K562 (cell line): Measurements from ENCODE around the gene EGR1. TPM values are rescaled to one million over a fixed set of nuclear protein-coding genes. Genes with fewer than 3 reads are reported as not detected.
A peak's percentile ranks its signal among the peaks of the same experiment; 100 is the strongest.

Source experiments
- CTCF ChIP-seq, 3 experiments: IDR thresholded peaks in 2 of 3; conservative IDR thresholded peaks in 1 of 3; 2 replicates each; pipeline ENCODE4 v1.5.1; 2011 to 2012; ENCODE audit warnings: low read length in 3 of 3, mild to moderate bottlenecking in 3 of 3, control low read depth in 2 of 3, improper control_type of control experiment in 1 of 3, inconsistent platforms in 1 of 3, low read depth in 1 of 3, mixed read lengths in 1 of 3, moderate library complexity in 1 of 3; ENCODE audit not compliant: insufficient read depth in 2 of 3
- ELF2 ChIP-seq: fragments of 250-450 bp; sonication (Bioruptor Pico); IDR thresholded peaks from 2 replicates; pipeline ENCODE4 v1.5.0; 2021; ENCODE audit warnings: mild to moderate bottlenecking
- ETV5 ChIP-seq: sonication (generic); formaldehyde crosslinking; IDR thresholded peaks from 2 replicates; pipeline ENCODE4 v1.4.0; 2020; ENCODE audit warnings: low read depth, mild to moderate bottlenecking, missing genetic modification reagents
- ETV6 ChIP-seq, 3 experiments: fragments of 150-350 bp in 1 of 3; sonication (generic) in 1 of 3; formaldehyde crosslinking in 1 of 3; IDR thresholded peaks; 2 replicates each; pipeline versions ENCODE4 v1.6.1 to v1.8.0; 2014 to 2022; ENCODE audit warnings: borderline replicate concordance in 2 of 3, low read depth in 2 of 3, antibody characterized with exemption in 1 of 3, low read length in 1 of 3, mild to moderate bottlenecking in 1 of 3, missing genetic modification reagents in 1 of 3
- HMG20B ChIP-seq: fragments of 250-450 bp; sonication (Bioruptor Pico); IDR thresholded peaks from 2 replicates; pipeline ENCODE4 v1.5.0; 2021; ENCODE audit warnings: mild to moderate bottlenecking
- JUN ChIP-seq, 2 experiments: sonication (generic) in 1 of 2; formaldehyde crosslinking in 1 of 2; IDR thresholded peaks; 2 replicates each; pipeline versions ENCODE4 v1.6.1 to v1.8.0; 2012 to 2022; ENCODE audit warnings: borderline replicate concordance in 2 of 2, mild to moderate bottlenecking in 2 of 2, improper control_type of control experiment in 1 of 2, low read depth in 1 of 2, low read length in 1 of 2, missing genetic modification reagents in 1 of 2
- KDM2B ChIP-seq: fragments of 250-450 bp; sonication (Bioruptor Pico); IDR thresholded peaks from 2 replicates; pipeline ENCODE4 v1.8.0; 2021; ENCODE audit warnings: mild to moderate bottlenecking, moderate library complexity
- MAZ ChIP-seq, 2 experiments: fragments of 450-650 bp in 1 of 2; sonication (generic) in 1 of 2; formaldehyde crosslinking; IDR thresholded peaks in 1 of 2; conservative IDR thresholded peaks in 1 of 2; 2 replicates each; pipeline versions ENCODE4 v1.4.0 to v1.5.0; 2020; ENCODE audit warnings: mild to moderate bottlenecking in 1 of 2, missing genetic modification reagents in 1 of 2
- NBN ChIP-seq: fragments of 450-650 bp; IDR thresholded peaks from 2 replicates; pipeline ENCODE4 v1.6.1; 2016; ENCODE audit warnings: low read depth, mild to moderate bottlenecking
- PRDM10 ChIP-seq: fragments of 450-650 bp; IDR thresholded peaks from 2 replicates; pipeline ENCODE4 v1.6.1; 2018; ENCODE audit not compliant: partially characterized antibody
- RBM34 ChIP-seq: fragments of 200-400 bp; formaldehyde crosslinking; IDR thresholded peaks from 2 replicates; pipeline ENCODE4 v1.6.1; 2018; ENCODE audit warnings: low read length, borderline replicate concordance; ENCODE audit not compliant: insufficient read depth
- SAP30 ChIP-seq: fragments of 200-600 bp; sonication (generic); IDR thresholded peaks from 2 replicates; pipeline ENCODE4 v1.6.1; 2012; ENCODE audit warnings: borderline replicate concordance, low read depth, mild to moderate bottlenecking, moderate library complexity, low read length, control low read depth, inconsistent platforms; ENCODE audit not compliant: insufficient read depth, poor library complexity, severe bottlenecking
- TCF15 ChIP-seq: fragments of 250-450 bp; sonication (Bioruptor Pico); IDR thresholded peaks from 2 replicates; pipeline ENCODE4 v1.8.0; 2022; ENCODE audit warnings: moderate library complexity, mild to moderate bottlenecking, inconsistent platforms
- TEAD1 ChIP-seq, 2 experiments: fragments of 450-650 bp in 1 of 2; sonication (generic) in 1 of 2; formaldehyde crosslinking; IDR thresholded peaks; 2 replicates each; pipeline versions ENCODE4 v1.4.0 to v1.8.0; 2020 to 2022; ENCODE audit warnings: mild to moderate bottlenecking in 2 of 2, missing genetic modification reagents in 1 of 2
- TFAP4 ChIP-seq: sonication (generic); formaldehyde crosslinking; IDR thresholded peaks from 2 replicates; pipeline ENCODE4 v1.8.0; 2022; ENCODE audit warnings: missing genetic modification reagents, mild to moderate bottlenecking, moderate library complexity, borderline replicate concordance
- ZNF24 ChIP-seq: fragments of 450-650 bp; IDR thresholded peaks from 2 replicates; pipeline ENCODE4 v1.6.1; 2016
- polyA plus RNA-seq, 8 experiments: library from polyadenylated mRNA; depleted of rRNA in 4 of 8; stranded (reverse) in 5 of 8; unstranded in 3 of 8; fragments of >200 nt; fragmentation: Nextera tagmentation in 2 of 8; fragmentation: Illumina TruSeq in 1 of 8; extraction: Ambion mirVana in 2 of 8; extraction: Trizol in 1 of 8; gene quantifications; 2 replicates each; pipeline versions ENCODE4 v1.2.1 to v1.2.3, GENCODE V29; 2011 to 2014; ENCODE audit warnings: inconsistent platforms in 1 of 8, missing spikeins in 1 of 8
- total RNA-seq, 7 experiments: library from RNA; depleted of rRNA in 6 of 7; stranded (reverse); fragments of >200 nt in 6 of 7; fragmentation: Illumina TruSeq in 2 of 7; extraction: Trizol in 2 of 7; gene quantifications; 2 replicates each; pipeline versions ENCODE4 v1.2.1 to v1.2.3, GENCODE V29; 2011 to 2021; ENCODE audit warnings: low replicate concordance in 1 of 7

EGR1 gene
- total and polyA plus RNA-seq, 9 of the 15 experiments (the other 6 are each of a cell fraction or from before 2014, with no cell fraction given) = 1.3 to 132 (median 21.5) TPM

- peak; percentile 96 to 98 (median 97) for TF ChIP-seq CTCF (IDR thresholded peaks at IDR 0.05 in 2 of 3, conservative IDR thresholded peaks at IDR 0.05 in 1 of 3; ENCODE audit: insufficient read depth in 2 of 3, low read depth in 1 of 3, low read length in 3 of 3)
- no peak for TF ChIP-seq ELF2
- no peak for TF ChIP-seq ZNF24
- TF ChIP-seq RBM34 = no peak
- no peak for TF ChIP-seq ETV5 (CRISPR knock-in tag)
- no peak for TF ChIP-seq PRDM10
- no peak for TF ChIP-seq KDM2B
- TF ChIP-seq SAP30 = no peak
- peak in 1 of 2 experiments; percentile 86; a peak in 1 of 4 replicates for TF ChIP-seq TEAD1 (CRISPR knock-in tag; IDR thresholded peaks at IDR 0.05)
- peak; percentile 38; the same call in 1 of the 2 replicates for TF ChIP-seq NBN
- TF ChIP-seq MAZ (CRISPR knock-in tag; conservative IDR thresholded peaks at IDR 0.05 in 1 of 2, IDR thresholded peaks at IDR 0.05 in 1 of 2) = peak; percentile 54 to 85; a peak in 3 of 4 replicates
- peak; percentile 39; the same call in 1 of the 2 replicates for TF ChIP-seq JUN (IDR thresholded peaks at IDR 0.05; ENCODE audit: borderline replicate concordance, low read depth, low read length)
- no peak for TF ChIP-seq JUN (CRISPR knock-in tag; IDR thresholded peaks at IDR 0.05; ENCODE audit: borderline replicate concordance)
- TF ChIP-seq HMG20B (CRISPR knock-in tag) = no peak
- no peak for TF ChIP-seq TCF15 (CRISPR knock-in tag)
- TF ChIP-seq ETV6 (IDR thresholded peaks at IDR 0.05; ENCODE audit: borderline replicate concordance in 1 of 2, low read depth in 2 of 2, low read length in 1 of 2) = no peak
- TF ChIP-seq ETV6 (CRISPR knock-in tag; IDR thresholded peaks at IDR 0.05; ENCODE audit: borderline replicate concordance) = no peak
- peak; percentile 80; the same call in 1 of the 2 replicates for TF ChIP-seq TFAP4
Measured at GRCh38 chr5:138449501-138450239, 15.6 kb upstream of the EGR1 start (continued).
